Measurements from ENCODE around the gene BCHE.

Gene BCHE

DNA sequence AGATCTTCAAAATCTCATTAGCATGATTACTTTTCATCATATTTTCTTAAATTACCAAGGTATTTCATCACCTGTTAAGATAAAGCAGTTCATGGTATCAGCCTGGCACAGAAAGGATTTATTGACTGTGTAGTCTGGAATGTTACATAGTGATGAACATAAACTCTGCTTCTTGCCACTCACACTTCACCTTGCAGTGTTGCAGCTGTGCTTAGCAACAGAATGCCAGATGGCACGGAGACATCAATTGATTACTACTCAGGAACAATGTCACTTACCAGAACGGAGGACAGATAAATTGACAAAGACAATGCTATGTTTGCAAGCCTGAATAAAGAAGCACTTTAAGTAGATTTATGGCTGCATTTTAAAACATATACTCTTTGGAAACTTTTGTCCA lies 15.0 kb upstream of the BCHE start:
- in situ Hi-C loops (cut with HindIII; ENCODE audit: low sequenced_read_pairs), result no loop called here
- TF ChIP-seq, protein P1, sequence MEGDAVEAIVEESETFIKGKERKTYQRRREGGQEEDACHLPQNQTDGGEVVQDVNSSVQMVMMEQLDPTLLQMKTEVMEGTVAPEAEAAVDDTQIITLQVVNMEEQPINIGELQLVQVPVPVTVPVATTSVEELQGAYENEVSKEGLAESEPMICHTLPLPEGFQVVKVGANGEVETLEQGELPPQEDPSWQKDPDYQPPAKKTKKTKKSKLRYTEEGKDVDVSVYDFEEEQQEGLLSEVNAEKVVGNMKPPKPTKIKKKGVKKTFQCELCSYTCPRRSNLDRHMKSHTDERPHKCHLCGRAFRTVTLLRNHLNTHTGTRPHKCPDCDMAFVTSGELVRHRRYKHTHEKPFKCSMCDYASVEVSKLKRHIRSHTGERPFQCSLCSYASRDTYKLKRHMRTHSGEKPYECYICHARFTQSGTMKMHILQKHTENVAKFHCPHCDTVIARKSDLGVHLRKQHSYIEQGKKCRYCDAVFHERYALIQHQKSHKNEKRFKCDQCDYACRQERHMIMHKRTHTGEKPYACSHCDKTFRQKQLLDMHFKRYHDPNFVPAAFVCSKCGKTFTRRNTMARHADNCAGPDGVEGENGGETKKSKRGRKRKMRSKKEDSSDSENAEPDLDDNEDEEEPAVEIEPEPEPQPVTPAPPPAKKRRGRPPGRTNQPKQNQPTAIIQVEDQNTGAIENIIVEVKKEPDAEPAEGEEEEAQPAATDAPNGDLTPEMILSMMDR (IDR thresholded peaks at IDR 0.05; ENCODE audit: low read depth, low read length, missing control alignments), result no peak
- no peak for DNase-seq (ENCODE audit: low read depth)
- H3K4me3 ChIP-seq (ENCODE audit: low read depth, low read length), result no peak overlapping the region

DNA sequence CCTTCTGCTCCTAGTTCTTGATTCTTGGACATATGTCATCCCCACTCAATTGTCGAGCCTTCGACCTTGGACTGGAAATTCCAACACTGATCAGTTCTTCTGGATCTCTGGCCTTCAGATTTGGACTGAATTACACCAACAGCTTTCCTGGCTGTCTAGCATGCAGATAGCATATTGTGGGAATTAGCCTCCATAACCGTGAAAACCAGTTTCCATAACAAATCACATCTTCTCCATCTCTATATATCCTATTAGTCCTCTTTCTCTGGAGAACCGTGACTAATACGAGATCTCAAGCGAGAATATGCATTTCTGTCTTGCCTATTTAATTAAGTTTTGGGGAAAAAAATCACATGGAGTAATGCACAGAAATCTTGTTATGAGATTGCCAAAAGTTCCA lies 8.8 kb upstream of the BCHE start:
- TF ChIP-seq, protein P1 (IDR thresholded peaks at IDR 0.05; ENCODE audit: low read depth, low read length, missing control alignments), result no peak

DNA sequence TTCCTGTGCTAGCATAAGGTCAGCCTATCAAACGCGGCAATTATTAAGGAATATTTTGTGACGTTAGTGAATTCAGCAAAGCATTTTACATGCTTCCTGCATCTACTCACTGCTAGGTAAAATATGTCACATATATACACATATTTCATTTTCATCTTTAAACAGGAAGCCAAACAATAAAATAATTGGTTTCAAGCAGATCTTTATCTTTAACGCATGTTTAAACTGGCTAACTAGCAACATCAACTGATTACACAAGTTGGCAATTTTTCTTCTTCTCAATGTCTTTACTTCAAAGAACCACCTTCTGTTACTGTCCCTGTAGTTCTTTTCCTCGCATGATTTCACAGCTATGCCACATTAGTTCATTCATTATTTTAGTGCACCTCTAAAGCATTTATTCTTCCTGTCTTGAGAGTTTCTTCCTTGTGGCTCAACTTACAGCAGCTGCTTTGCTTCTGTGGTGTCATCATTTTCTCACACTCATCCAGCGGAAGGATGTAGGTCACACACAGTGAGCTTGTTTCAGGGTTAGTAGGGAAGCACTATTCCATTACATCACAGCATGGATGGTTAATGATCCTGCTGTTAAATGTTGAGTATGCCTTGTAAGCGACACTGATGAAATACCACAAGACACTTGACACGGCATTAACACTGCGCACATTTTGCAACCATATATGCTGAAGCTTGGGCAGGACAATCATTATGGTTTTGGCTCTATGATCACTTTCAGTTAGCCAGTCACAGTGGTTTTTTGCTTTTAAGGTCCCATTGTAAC lies 2.3 kb upstream of the BCHE start:
- peak; percentile 27 for DNase-seq (ENCODE audit: low read depth)
- no peak overlapping the region for H3K4me3 ChIP-seq (ENCODE audit: low read depth, low read length)
- TF ChIP-seq, protein P1 (IDR thresholded peaks at IDR 0.05; ENCODE audit: low read depth, low read length, missing control alignments), result no peak
- in situ Hi-C loops (cut with HindIII; ENCODE audit: low sequenced_read_pairs), result no loop called here

More for the DNA sequence above, 8.8 kb upstream of the BCHE start:
- no peak overlapping the region for H3K4me3 ChIP-seq (ENCODE audit: low read depth, low read length)
- in situ Hi-C loops (cut with HindIII; ENCODE audit: low sequenced_read_pairs), result no loop called here
- no peak for DNase-seq (ENCODE audit: low read depth)

DNA sequence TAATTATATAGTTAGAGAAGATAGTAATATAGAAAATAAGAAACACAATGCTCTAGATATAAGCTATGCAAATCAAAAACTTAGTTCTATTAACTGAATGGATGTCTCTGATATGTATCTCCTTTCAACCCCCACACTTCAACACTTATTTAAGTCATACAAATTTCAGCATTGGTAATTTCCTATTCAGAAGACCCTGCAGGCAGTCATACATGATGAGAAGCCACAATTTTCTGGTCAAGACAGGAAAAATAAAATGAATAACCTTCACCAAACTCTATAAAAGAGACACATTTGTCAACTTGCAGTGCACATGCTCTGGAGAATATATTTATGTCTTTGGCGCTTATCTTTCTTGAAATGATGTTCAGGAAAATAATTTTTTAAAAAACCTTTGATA lies 578 bp upstream of the BCHE start:
- H3K4me3 ChIP-seq (ENCODE audit: low read depth, low read length), result no peak overlapping the region
- TF ChIP-seq, protein P1 (IDR thresholded peaks at IDR 0.05; ENCODE audit: low read depth, low read length, missing control alignments), result no peak
- in situ Hi-C loops (cut with HindIII; ENCODE audit: low sequenced_read_pairs), result no loop called here
- no peak for DNase-seq (ENCODE audit: low read depth)

DNA sequence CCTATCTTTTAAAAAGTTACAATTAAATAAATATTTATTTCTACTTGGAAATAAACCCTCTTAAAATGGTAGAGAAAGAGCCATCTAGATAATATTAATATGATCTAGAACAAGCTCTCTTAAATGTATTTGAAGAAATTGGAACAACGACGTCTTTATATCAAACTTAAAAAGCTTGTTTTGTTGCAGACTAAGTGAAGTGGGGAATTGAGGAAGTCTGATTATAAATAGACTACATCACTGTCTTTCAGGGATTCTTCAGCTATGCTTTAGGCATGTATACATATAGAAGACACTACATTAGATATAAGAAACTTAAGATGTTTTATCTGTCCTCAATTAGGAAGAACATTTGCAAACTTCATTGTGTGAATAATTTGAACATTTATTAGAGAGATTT lies 1.8 kb downstream of the BCHE start:
- in situ Hi-C loops (cut with HindIII; ENCODE audit: low sequenced_read_pairs), result no loop called here
- TF ChIP-seq, protein P1 (IDR thresholded peaks at IDR 0.05; ENCODE audit: low read depth, low read length, missing control alignments), result no peak
- no peak overlapping the region for H3K4me3 ChIP-seq (ENCODE audit: low read depth, low read length)
- DNase-seq (ENCODE audit: low read depth), result no peak

DNA sequence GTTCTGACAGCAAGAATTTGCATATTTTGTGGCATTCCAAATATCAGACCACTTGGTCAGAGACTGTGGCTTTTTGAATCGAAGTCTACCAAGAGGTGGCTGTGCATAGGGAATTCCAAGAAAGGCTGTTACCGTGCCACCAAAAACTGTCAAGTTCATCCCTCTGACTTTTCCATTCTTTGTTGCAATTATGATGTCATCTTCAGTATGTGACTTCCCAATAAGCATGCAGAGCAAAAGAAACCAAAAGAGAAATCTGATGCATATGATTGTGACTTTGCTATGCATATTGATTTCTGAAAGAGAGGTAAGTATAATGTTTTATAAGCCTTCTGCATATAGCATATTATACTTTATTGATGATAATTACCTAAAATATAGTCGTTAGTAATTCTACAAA lies 6.5 kb downstream of the BCHE start:
- no peak for DNase-seq (ENCODE audit: low read depth)
- in situ Hi-C loops (cut with HindIII; ENCODE audit: low sequenced_read_pairs), result no loop called here
- TF ChIP-seq, protein P1 (IDR thresholded peaks at IDR 0.05; ENCODE audit: low read depth, low read length, missing control alignments), result no peak
- no peak overlapping the region for H3K4me3 ChIP-seq (ENCODE audit: low read depth, low read length)

Measured in astrocyte of the cerebellum (primary cell).